Fibroblast of skin of left biceps (primary cell): Measurements from ENCODE around the gene GGT7.
"Not testable (repeated sequence)": the region's sequence is repeated elsewhere in the genome, so short reads cannot be mapped to it uniquely, and the experiment has no call there.

Experiments
- DNase-seq, 2 experiments: peaks; one replicate each; pipeline ENCODE4 v3.0.0-alpha.2; 2013; ENCODE audit warnings: low read depth in 2 of 2

GGT7 gene

GRCh38 chr20:34872622-34873224, at the start of gene GGT7:
GGT7 (minus strand) TSS chr20:34872856; CDS start chr20:34872815, 41 bp downstream.
- DNase-seq, result peak; percentile 19 to 35

- no peak for DNase-seq
Measured at GRCh38 chr20:34921436-34921835, 48.8 kb upstream of the GGT7 start.

- DNase-seq, result no peak
Measured at GRCh38 chr20:34920055-34920454, 47.4 kb upstream of the GGT7 start.

GRCh38 chr20:34916774-34917354, 44.2 kb upstream of the GGT7 start:
- no peak for DNase-seq

- no peak for DNase-seq
Measured at GRCh38 chr20:34915749-34916455, 43.2 kb upstream of the GGT7 start.

GRCh38 chr20:34915131-34915530, 42.5 kb upstream of the GGT7 start:
- DNase-seq, result no peak

- DNase-seq, result peak; percentile 57 to 63
Measured at GRCh38 chr20:34907616-34908469, 35.2 kb upstream of the GGT7 start.

- no peak for DNase-seq
Measured at GRCh38 chr20:34904202-34904621, 31.6 kb upstream of the GGT7 start.

- not testable (repeated sequence) for DNase-seq
Measured at GRCh38 chr20:34898731-34899130, 26.1 kb upstream of the GGT7 start.

- not testable (repeated sequence) for DNase-seq
Measured at GRCh38 chr20:34898129-34898528, 25.5 kb upstream of the GGT7 start.

GRCh38 chr20:34896086-34896621, 23.5 kb upstream of the GGT7 start:
- no peak for DNase-seq

GRCh38 chr20:34895465-34895864, 22.8 kb upstream of the GGT7 start:
- DNase-seq, result no peak

- DNase-seq, result no peak
Measured at GRCh38 chr20:34894723-34895122, 22.1 kb upstream of the GGT7 start.

GRCh38 chr20:34892671-34893070, 20.0 kb upstream of the GGT7 start:
- DNase-seq, result no peak

- no peak for DNase-seq
Measured at GRCh38 chr20:34891166-34892062, 18.8 kb upstream of the GGT7 start.

GRCh38 chr20:34888468-34888867, 15.8 kb upstream of the GGT7 start:
- no peak for DNase-seq

GRCh38 chr20:34887023-34887422, 14.4 kb upstream of the GGT7 start:
- no peak for DNase-seq

- no peak for DNase-seq
Measured at GRCh38 chr20:34886122-34886521, 13.5 kb upstream of the GGT7 start.

- no peak for DNase-seq
Measured at GRCh38 chr20:34884260-34884659, 11.6 kb upstream of the GGT7 start.

- no peak for DNase-seq
Measured at GRCh38 chr20:34883809-34884208, 11.2 kb upstream of the GGT7 start.
